Cardiac muscle cell (in vitro differentiated cells and primary cell): ENCODE data around the gene FANCE. TPM values are rescaled to one million over a fixed set of nuclear protein-coding genes. Genes with fewer than 3 reads are reported as not detected.

Experiments
- DNase-seq, 2 donors: peaks; one replicate each; pipeline versions ENCODE4 v3.0.0 to v3.0.0-alpha.2; 2010 to 2017; ENCODE audit warnings: low read depth in 1 of 2, low spot score in 1 of 2
- H3K27ac ChIP-seq: fragments of 200-600 bp; sonication (generic); 2 replicates; pipeline ENCODE4 v1.5.1; 2016
- H3K27me3 ChIP-seq: fragments of 200-600 bp; sonication (generic); 2 replicates; pipeline ENCODE4 v1.6.0; 2016; ENCODE audit warnings: control low read depth
- H3K36me3 ChIP-seq: fragments of 200-600 bp; sonication (generic); 2 replicates; pipeline ENCODE4 v1.5.1; 2016; ENCODE audit warnings: control low read depth
- H3K4me1 ChIP-seq: fragments of 200-600 bp; sonication (generic); 2 replicates; pipeline ENCODE4 v1.8.1; 2017; ENCODE audit warnings: low read depth, mild to moderate bottlenecking, mixed run types
- H3K4me3 ChIP-seq: fragments of 200-600 bp; sonication (generic); 2 replicates; pipeline ENCODE4 v1.5.1; 2016; ENCODE audit warnings: mild to moderate bottlenecking
- H3K9me3 ChIP-seq: fragments of 200-600 bp; sonication (generic); 2 replicates; pipeline ENCODE4 v1.5.1; 2017; ENCODE audit warnings: low read depth, mild to moderate bottlenecking, control low read depth
- polyA plus RNA-seq: library from polyadenylated mRNA; unstranded; fragments of >200 nt; fragmentation: Nextera tagmentation; extraction: Ambion mirVana; gene quantifications from 2 replicates; pipeline ENCODE4 v1.2.1, GENCODE V29; 2016
- total RNA-seq: library from RNA; depleted of rRNA; stranded (reverse); fragments of >200 nt; gene quantifications from 2 replicates; pipeline ENCODE4 v1.2.3, GENCODE V29; 2016
- TF ChIP-seq, protein P1 (sequence below): IDR thresholded peaks from 2 replicates; pipeline ENCODE4 v1.5.1; 2012; ENCODE audit warnings: low read depth, mild to moderate bottlenecking, low read length

FANCE gene
- total and polyA plus RNA-seq, 2 experiments from 2014 or later: 19.4 to 28.1 TPM

DNA sequence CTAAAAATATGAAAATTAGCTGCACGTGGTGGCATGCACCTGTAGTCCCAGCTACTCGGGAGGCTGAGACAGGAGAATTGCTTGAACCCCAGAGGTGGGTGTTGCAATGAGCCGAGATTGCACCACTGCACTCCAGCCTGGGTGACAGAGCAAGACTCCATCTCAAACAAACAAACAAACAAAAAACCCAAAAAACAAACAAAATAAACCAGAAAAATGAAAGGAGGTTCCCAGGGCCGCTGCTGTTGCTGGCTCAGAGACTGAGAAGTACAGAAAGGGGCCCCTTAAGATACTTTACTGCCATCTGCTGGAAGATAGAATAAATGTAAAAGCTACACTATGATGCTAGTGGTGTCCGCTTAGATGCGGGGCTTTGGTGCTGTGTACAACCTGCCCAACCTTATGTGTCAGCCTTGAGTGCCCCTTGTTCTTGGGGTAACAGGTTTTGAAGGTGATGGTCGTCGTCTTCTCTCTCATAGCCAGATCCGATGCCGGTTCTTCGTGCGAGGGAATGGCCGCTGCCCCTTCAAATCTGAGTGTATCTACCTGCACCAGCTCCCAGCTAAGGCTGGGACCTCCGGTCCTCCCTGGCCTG is 2.8 kb upstream of the FANCE start:
- peaks cover 19% of the 10 kb centered on the region for H3K4me1 ChIP-seq
- H3K4me3 ChIP-seq: no peak overlapping the region
- TF ChIP-seq, protein P1, sequence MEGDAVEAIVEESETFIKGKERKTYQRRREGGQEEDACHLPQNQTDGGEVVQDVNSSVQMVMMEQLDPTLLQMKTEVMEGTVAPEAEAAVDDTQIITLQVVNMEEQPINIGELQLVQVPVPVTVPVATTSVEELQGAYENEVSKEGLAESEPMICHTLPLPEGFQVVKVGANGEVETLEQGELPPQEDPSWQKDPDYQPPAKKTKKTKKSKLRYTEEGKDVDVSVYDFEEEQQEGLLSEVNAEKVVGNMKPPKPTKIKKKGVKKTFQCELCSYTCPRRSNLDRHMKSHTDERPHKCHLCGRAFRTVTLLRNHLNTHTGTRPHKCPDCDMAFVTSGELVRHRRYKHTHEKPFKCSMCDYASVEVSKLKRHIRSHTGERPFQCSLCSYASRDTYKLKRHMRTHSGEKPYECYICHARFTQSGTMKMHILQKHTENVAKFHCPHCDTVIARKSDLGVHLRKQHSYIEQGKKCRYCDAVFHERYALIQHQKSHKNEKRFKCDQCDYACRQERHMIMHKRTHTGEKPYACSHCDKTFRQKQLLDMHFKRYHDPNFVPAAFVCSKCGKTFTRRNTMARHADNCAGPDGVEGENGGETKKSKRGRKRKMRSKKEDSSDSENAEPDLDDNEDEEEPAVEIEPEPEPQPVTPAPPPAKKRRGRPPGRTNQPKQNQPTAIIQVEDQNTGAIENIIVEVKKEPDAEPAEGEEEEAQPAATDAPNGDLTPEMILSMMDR: peak; percentile 57
- no peaks in the 10 kb centered on the region for H3K9me3 ChIP-seq
- H3K36me3 ChIP-seq: no peaks in the 10 kb centered on the region
- H3K27ac ChIP-seq: no peak overlapping the region
- peak; percentile 78 to 82 for DNase-seq
- no peaks in the 10 kb centered on the region for H3K27me3 ChIP-seq

GRCh38 chr6:35451354-35452182 is 570 bp upstream of the FANCE start:
- Histone ChIP-seq H3K9me3 (no peaks in the 10 kb centered on the region), H3K27me3 (no peaks in the 10 kb centered on the region), H3K27ac (no peak overlapping the region), H3K4me1 (peaks cover 22% of the 10 kb centered on the region), H3K36me3 (peaks cover 2% of the 10 kb centered on the region), H3K4me3 (peak overlapping the region; percentile 49)
- DNase-seq: no peak
- TF ChIP-seq, protein P1: no peak

DNA sequence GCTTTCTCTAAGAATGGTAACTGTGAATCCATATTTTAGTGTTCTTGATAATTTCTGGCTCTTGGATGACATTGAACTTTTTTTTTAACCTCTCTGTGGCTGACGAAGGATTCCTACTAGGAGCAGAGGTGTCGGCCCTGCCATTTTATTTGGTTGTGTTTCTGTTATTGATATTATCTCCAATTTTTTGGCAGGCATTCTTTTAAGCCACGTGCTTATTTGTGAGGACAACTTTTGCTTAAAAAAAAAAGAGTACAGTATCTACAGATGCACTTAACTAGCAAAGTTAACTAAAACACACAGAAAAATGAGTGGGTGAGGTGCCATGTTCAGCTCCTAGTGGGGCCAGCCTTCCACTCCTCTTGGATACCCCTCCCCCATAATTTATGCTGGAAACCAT is 1.1 kb downstream of the FANCE start:
- Histone ChIP-seq H3K9me3 (no peaks in the 10 kb centered on the region), H3K27me3 (no peaks in the 10 kb centered on the region), H3K36me3 (peaks cover 2% of the 10 kb centered on the region), H3K27ac (no peak overlapping the region), H3K4me1 (peaks cover 22% of the 10 kb centered on the region), H3K4me3 (peak overlapping the region; percentile 49)
- DNase-seq: no peak
- TF ChIP-seq, protein P1: no peak

DNA sequence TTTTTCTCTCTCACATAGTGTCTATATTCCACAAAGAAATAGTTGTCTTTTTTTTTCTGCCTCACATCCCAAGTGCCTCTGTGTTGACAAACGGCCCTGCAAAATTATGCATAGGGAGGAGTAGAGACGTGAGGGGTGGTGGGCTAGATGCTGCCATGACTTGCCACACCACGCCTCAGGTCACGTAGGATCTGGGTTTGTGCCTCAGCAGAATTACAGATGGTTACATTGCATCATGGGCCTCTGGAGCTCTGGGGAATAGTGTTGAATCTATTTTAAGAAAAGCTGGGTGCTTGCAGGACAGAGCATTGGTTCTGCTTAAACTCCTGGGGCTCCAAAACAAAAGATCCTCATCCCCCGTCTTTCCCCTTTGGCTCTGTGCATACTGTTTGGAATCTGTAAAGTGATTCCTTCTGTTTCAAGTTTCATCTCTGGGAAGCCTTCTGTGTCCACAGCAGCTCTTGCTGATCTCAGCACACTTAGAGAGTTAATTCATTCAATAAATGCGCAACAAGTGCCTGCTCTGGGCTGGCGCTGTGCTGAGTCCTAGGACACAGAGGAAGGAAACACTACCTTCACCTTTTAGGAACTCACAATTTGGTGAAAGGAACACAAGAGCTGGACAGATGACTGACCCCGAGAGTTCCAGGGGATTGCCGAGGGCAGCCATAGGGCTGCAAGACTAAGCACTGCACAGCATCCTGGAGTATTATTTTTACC is 2.4 kb downstream of the FANCE start:
- H3K4me3 ChIP-seq: no peak overlapping the region
- peaks cover 7% of the 10 kb centered on the region for H3K36me3 ChIP-seq
- TF ChIP-seq, protein P1: no peak
- no peaks in the 10 kb centered on the region for H3K9me3 ChIP-seq
- no peaks in the 10 kb centered on the region for H3K27me3 ChIP-seq
- peak overlapping the region; percentile 51 for H3K27ac ChIP-seq
- no peak for DNase-seq
- H3K4me1 ChIP-seq: peaks cover 22% of the 10 kb centered on the region

- no peak overlapping the region for H3K4me3 ChIP-seq
- peaks cover 12% of the 10 kb centered on the region for H3K36me3 ChIP-seq
- TF ChIP-seq, protein P1: no peak
- DNase-seq: no peak
- H3K27me3 ChIP-seq: no peaks in the 10 kb centered on the region
- no peaks in the 10 kb centered on the region for H3K9me3 ChIP-seq
- H3K4me1 ChIP-seq: peaks cover 12% of the 10 kb centered on the region
- H3K27ac ChIP-seq: no peak overlapping the region
These were observed 5.8 kb downstream of the FANCE start for GRCh38 chr6:35457907-35458306.
